ENCODE measurements around the gene PRAMEF1. TPM values are rescaled to one million over a fixed set of nuclear protein-coding genes. Genes with fewer than 3 reads are reported as not detected.

Gene PRAMEF1
- total RNA-seq, 1 experiment from 2014 or later = not detected

DNA sequence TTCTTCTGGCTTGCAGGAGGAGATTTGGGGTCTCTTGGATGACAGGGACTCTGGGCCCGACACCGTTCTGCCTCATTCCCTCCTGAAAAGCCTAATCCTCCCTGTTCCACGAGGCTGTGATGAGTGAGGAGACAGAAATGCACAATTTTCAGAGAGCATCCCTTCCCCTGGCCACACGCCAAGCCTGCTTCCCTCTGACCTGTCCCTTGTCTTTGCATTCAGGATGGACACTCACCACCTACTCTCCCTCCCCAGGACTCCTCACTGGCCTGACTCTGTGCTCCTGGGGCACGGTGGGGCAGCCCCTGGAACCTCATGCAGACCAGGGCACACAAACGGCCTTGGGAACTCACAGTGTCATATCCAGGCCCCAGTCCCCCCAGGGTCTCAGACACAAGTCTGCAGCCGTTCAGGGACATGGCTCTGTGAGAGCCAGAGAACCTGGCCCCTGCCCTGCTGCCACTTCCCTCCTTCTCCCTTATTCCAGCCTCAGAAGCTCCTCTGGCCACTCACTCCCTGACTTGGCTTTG, 21.2 kb upstream of the PRAMEF1 start:
- Histone ChIP-seq H3K4me2 (ENCODE audit: low read length) (no peak overlapping the region), H3K9me3 (ENCODE audit: low read length) (no peaks in the 10 kb centered on the region), H3K36me3 (ENCODE audit: low read depth, low read length) (no peaks in the 10 kb centered on the region), H4K20me1 (ENCODE audit: low read length) (no peaks in the 10 kb centered on the region), H3K4me1 (ENCODE audit: insufficient read depth, low read length) (no peaks in the 10 kb centered on the region), H3K79me2 (ENCODE audit: low read length) (no peaks in the 10 kb centered on the region), H2AFZ (ENCODE audit: low read length) (no peak overlapping the region), H3K27me3 (ENCODE audit: low read length) (peaks cover 93% of the 10 kb centered on the region), H3K9ac (ENCODE audit: low read length) (no peak overlapping the region), H3K27ac (ENCODE audit: low read length) (no peak overlapping the region), H3K9me2 (replicated peaks; ENCODE audit: low read length) (no peaks in the 10 kb centered on the region), H3K4me3 (ENCODE audit: low read length) (no peak overlapping the region), H3F3A (ENCODE audit: low read length, unreplicated experiment) (no peaks in the 10 kb centered on the region)
- POLR2A ChIA-PET (ENCODE audit: unreplicated experiment) = no interaction called here
- intact Hi-C loops (cut with micrococcal nuclease) = no loop called here
- BruUV-seq (replicated peaks) = no TSS peak
- ATAC-seq (no peak), DNase-seq (no peak)
- CTCF ChIA-PET = no interaction called here
- TF ChIP-seq EZH2 (IDR thresholded peaks at IDR 0.05; ENCODE audit: low read length, unreplicated experiment) (no peak), EZH2phosphoT487 (IDR thresholded peaks at IDR 0.05; ENCODE audit: borderline replicate concordance, low read length) (no peak)
- TF ChIP-seq, protein P1, sequence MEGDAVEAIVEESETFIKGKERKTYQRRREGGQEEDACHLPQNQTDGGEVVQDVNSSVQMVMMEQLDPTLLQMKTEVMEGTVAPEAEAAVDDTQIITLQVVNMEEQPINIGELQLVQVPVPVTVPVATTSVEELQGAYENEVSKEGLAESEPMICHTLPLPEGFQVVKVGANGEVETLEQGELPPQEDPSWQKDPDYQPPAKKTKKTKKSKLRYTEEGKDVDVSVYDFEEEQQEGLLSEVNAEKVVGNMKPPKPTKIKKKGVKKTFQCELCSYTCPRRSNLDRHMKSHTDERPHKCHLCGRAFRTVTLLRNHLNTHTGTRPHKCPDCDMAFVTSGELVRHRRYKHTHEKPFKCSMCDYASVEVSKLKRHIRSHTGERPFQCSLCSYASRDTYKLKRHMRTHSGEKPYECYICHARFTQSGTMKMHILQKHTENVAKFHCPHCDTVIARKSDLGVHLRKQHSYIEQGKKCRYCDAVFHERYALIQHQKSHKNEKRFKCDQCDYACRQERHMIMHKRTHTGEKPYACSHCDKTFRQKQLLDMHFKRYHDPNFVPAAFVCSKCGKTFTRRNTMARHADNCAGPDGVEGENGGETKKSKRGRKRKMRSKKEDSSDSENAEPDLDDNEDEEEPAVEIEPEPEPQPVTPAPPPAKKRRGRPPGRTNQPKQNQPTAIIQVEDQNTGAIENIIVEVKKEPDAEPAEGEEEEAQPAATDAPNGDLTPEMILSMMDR (conservative IDR thresholded peaks at IDR 0.05; ENCODE audit: low read depth, low read length) = no peak

DNA sequence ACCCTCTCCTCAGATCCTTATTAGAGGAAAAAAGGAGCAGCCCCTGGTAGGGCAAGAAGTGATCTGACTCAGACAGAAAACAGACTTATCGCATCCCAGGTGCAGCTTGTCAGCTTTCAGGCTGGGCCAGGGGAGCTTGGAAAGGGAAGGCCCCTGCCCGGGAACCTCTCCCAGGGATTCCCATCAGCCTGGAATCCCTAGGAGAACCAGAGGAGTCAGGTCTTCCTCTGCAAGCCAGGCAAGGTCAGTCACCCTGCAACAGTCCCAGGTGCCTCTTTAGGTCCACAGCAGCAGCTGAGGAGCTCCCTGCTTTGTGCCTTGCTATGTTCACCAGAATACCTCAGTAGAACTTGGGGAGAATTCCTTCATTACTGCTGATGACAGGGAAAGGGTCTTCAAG, 20.6 kb upstream of the PRAMEF1 start:
- no TSS peak for BruUV-seq (replicated peaks)
- POLR2A ChIA-PET (ENCODE audit: unreplicated experiment) = no interaction called here

DNA sequence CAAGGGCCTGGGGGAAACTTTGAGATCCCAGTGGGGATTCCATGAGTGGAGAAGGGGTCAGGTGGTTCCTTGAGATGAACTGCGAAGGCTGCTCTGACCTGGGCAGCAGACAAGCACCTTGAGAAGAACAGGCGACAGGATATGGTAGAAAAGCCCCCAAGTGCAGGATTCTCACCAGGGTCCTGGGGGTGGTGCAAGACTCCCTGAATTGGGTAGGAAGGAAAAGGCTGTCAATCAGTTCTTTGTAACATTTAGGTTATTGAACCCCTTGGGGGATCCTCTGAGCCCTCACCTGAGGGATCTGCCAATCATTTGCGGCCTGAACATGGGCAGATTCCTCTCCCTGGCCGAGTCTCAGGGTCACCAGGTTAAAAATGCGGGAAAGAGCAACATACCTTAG, 20.0 kb upstream of the PRAMEF1 start:
- Histone ChIP-seq H3K36me3 (ENCODE audit: low read depth, low read length) (no peaks in the 10 kb centered on the region), H3K27me3 (ENCODE audit: low read length) (peaks cover 96% of the 10 kb centered on the region), H3K27ac (ENCODE audit: low read length) (no peak overlapping the region), H3K9me2 (replicated peaks; ENCODE audit: low read length) (no peaks in the 10 kb centered on the region), H3K9me3 (ENCODE audit: low read length) (no peaks in the 10 kb centered on the region), H3K9ac (ENCODE audit: low read length) (no peak overlapping the region), H3K4me1 (ENCODE audit: insufficient read depth, low read length) (no peaks in the 10 kb centered on the region), H4K20me1 (ENCODE audit: low read length) (no peaks in the 10 kb centered on the region), H3K4me3 (ENCODE audit: low read length) (no peak overlapping the region), H3K79me2 (ENCODE audit: low read length) (no peaks in the 10 kb centered on the region), H3F3A (ENCODE audit: low read length, unreplicated experiment) (no peaks in the 10 kb centered on the region), H2AFZ (ENCODE audit: low read length) (no peak overlapping the region), H3K4me2 (ENCODE audit: low read length) (no peak overlapping the region)
- DNase-seq (no peak), ATAC-seq (no peak)
- ChIA-PET CTCF (no interaction called here), POLR2A (ENCODE audit: unreplicated experiment) (no interaction called here)
- TF ChIP-seq EZH2 (IDR thresholded peaks at IDR 0.05; ENCODE audit: low read length, unreplicated experiment) = no peak
- intact Hi-C loops (cut with micrococcal nuclease) = no loop called here
- no TSS peak for BruUV-seq (replicated peaks)

More for the DNA sequence above, 20.6 kb upstream of the PRAMEF1 start:
- Histone ChIP-seq H2AFZ (ENCODE audit: low read length) (no peak overlapping the region), H3K9me2 (replicated peaks; ENCODE audit: low read length) (no peaks in the 10 kb centered on the region), H4K20me1 (ENCODE audit: low read length) (no peaks in the 10 kb centered on the region), H3K27me3 (ENCODE audit: low read length) (peaks cover 94% of the 10 kb centered on the region), H3K4me3 (ENCODE audit: low read length) (no peak overlapping the region), H3K27ac (ENCODE audit: low read length) (no peak overlapping the region), H3K36me3 (ENCODE audit: low read depth, low read length) (no peaks in the 10 kb centered on the region), H3K79me2 (ENCODE audit: low read length) (no peaks in the 10 kb centered on the region), H3F3A (ENCODE audit: low read length, unreplicated experiment) (no peaks in the 10 kb centered on the region), H3K9ac (ENCODE audit: low read length) (no peak overlapping the region), H3K4me2 (ENCODE audit: low read length) (no peak overlapping the region), H3K4me1 (ENCODE audit: insufficient read depth, low read length) (no peaks in the 10 kb centered on the region), H3K9me3 (ENCODE audit: low read length) (no peaks in the 10 kb centered on the region)
- intact Hi-C loops (cut with micrococcal nuclease) = no loop called here
- DNase-seq = no peak
- TF ChIP-seq, protein P1 (conservative IDR thresholded peaks at IDR 0.05; ENCODE audit: low read depth, low read length) = no peak
- TF ChIP-seq EZH2 (IDR thresholded peaks at IDR 0.05; ENCODE audit: low read length, unreplicated experiment) (no peak), EZH2phosphoT487 (IDR thresholded peaks at IDR 0.05; ENCODE audit: borderline replicate concordance, low read length) (no peak)
- CTCF ChIA-PET = no interaction called here
- ATAC-seq = no peak
